Measurements from ENCODE around the gene CSK. TPM values are rescaled to one million over a fixed set of nuclear protein-coding genes. Genes with fewer than 3 reads are reported as not detected.
"Not testable (repeated sequence)": the region's sequence is repeated elsewhere in the genome, so short reads cannot be mapped to it uniquely, and the experiment has no call there.

The CSK gene
- polyA plus RNA-seq: 62.4 TPM
- long read RNA-seq, donor 1, transcript CSK-201 (13 exons, 2,767 nt): major isoform, 10 of 10 reads
- long read RNA-seq, donor 1, partial matches to known transcripts: 0 of 10 reads
- long read RNA-seq, donor 1, other reads (novel, unspliced or antisense): 0 of 10 reads
- long read RNA-seq, donor 2, transcript CSK-201 (13 exons, 2,767 nt): major isoform, 15 of 37 reads
- long read RNA-seq, donor 2, partial matches to known transcripts: 20 of 37 reads
- long read RNA-seq, donor 2, other reads (novel, unspliced or antisense): 0 of 37 reads
- long read RNA-seq, donor 3: 0 reads
- long read RNA-seq, donor 4, partial matches to known transcripts: 0 of 3 reads
- long read RNA-seq, donor 4, other reads (novel, unspliced or antisense): 0 of 3 reads
- long read RNA-seq, donor 5, transcript CSK-201 (13 exons, 2,767 nt): major isoform, 8 of 9 reads
- long read RNA-seq, donor 5, partial matches to known transcripts: 0 of 9 reads
- long read RNA-seq, donor 5, other reads (novel, unspliced or antisense): 0 of 9 reads
- long read RNA-seq, donor 6, transcript CSK-201 (13 exons, 2,767 nt): major isoform, 14 of 36 reads
- long read RNA-seq, donor 6, partial matches to known transcripts: 22 of 36 reads
- long read RNA-seq, donor 6, other reads (novel, unspliced or antisense): 0 of 36 reads
- long read RNA-seq, donor 7, partial matches to known transcripts: 0 of 4 reads
- long read RNA-seq, donor 7, other reads (novel, unspliced or antisense): 0 of 4 reads
- long read RNA-seq, donor 8, transcript CSK-201 (13 exons, 2,767 nt): major isoform, 10 of 45 reads
- long read RNA-seq, donor 8, partial matches to known transcripts: 33 of 45 reads
- long read RNA-seq, donor 8, other reads (novel, unspliced or antisense): 0 of 45 reads
- long read RNA-seq, donor 9, transcript CSK-201 (13 exons, 2,767 nt): major isoform, 7 of 14 reads
- long read RNA-seq, donor 9, partial matches to known transcripts: 5 of 14 reads
- long read RNA-seq, donor 9, other reads (novel, unspliced or antisense): 0 of 14 reads
- long read RNA-seq, donor 10, transcript CSK-201 (13 exons, 2,767 nt): major isoform, 8 of 17 reads
- long read RNA-seq, donor 10, partial matches to known transcripts: 6 of 17 reads
- long read RNA-seq, donor 10, other reads (novel, unspliced or antisense): 0 of 17 reads
- long read RNA-seq, donor 11, transcript CSK-201 (13 exons, 2,767 nt): major isoform, 8 of 15 reads
- long read RNA-seq, donor 11, partial matches to known transcripts: 7 of 15 reads
- long read RNA-seq, donor 11, other reads (novel, unspliced or antisense): 0 of 15 reads

- Histone ChIP-seq H3K4me3 (ENCODE audit: low read length) (peak within 1 kb of the TSS; percentile 83), H3K9me3 (ENCODE audit: control insufficient read depth, low read depth, low read length) (no peaks in the 10 kb centered on the region), H3K27me3 (ENCODE audit: control insufficient read depth, insufficient read depth, low read length) (no peaks in the 10 kb centered on the region), H3K27ac (ENCODE audit: low read length) (peak within 1 kb of the TSS; percentile 44), H3K4me1 (ENCODE audit: control insufficient read depth, insufficient read depth, low read length) (peaks cover 68% of the 10 kb centered on the region), H3K36me3 (ENCODE audit: control insufficient read depth, insufficient read depth, low read length) (peaks cover 12% of the 10 kb centered on the region)
- no CpG with 5 or more reads among the region's 74 CpGs for WGBS (ENCODE audit: insufficient coverage, low lambda C conversion rate)
- peak; percentile 67 to 70 for DNase-seq
Measured at GRCh38 chr15:74781431-74782258, at the start of gene CSK. Gene CSK, plus strand, starts transcription at chr15:74782080. Its CDS starts 16,218 bp downstream, at chr15:74798298.

GRCh38 chr15:74732846-74733245, 49.0 kb upstream of the CSK start:
- H3K36me3 ChIP-seq (ENCODE audit: control insufficient read depth, insufficient read depth, low read length): no peaks in the 10 kb centered on the region
- no peaks in the 10 kb centered on the region for H3K9me3 ChIP-seq (ENCODE audit: control insufficient read depth, low read depth, low read length)
- no peak for DNase-seq
- no peak overlapping the region for H3K27ac ChIP-seq (ENCODE audit: low read length)
- WGBS (ENCODE audit: insufficient coverage, low lambda C conversion rate): no CpG with 5 or more reads among the region's 5 CpGs
- peaks cover 15% of the 10 kb centered on the region for H3K4me1 ChIP-seq (ENCODE audit: control insufficient read depth, insufficient read depth, low read length)
- peaks cover 19% of the 10 kb centered on the region for H3K27me3 ChIP-seq (ENCODE audit: control insufficient read depth, insufficient read depth, low read length)
- H3K4me3 ChIP-seq (ENCODE audit: low read length): no peak overlapping the region

- H3K27me3 ChIP-seq (ENCODE audit: control insufficient read depth, insufficient read depth, low read length): peaks cover 17% of the 10 kb centered on the region
- WGBS (ENCODE audit: insufficient coverage, low lambda C conversion rate): no CpG with 5 or more reads among the region's 3 CpGs
Measured at GRCh38 chr15:74733269-74733668, 48.6 kb upstream of the CSK start.

GRCh38 chr15:74735305-74735704, 46.6 kb upstream of the CSK start:
- 100% methylated on average over 1 of the region's 3 CpGs for WGBS (ENCODE audit: insufficient coverage, low lambda C conversion rate)
- no peaks in the 10 kb centered on the region for H3K9me3 ChIP-seq (ENCODE audit: control insufficient read depth, low read depth, low read length)
- peaks cover 9% of the 10 kb centered on the region for H3K4me1 ChIP-seq (ENCODE audit: control insufficient read depth, insufficient read depth, low read length)
- H3K27me3 ChIP-seq (ENCODE audit: control insufficient read depth, insufficient read depth, low read length): peaks cover 17% of the 10 kb centered on the region
- H3K36me3 ChIP-seq (ENCODE audit: control insufficient read depth, insufficient read depth, low read length): no peaks in the 10 kb centered on the region
- DNase-seq: no peak
- no peak overlapping the region for H3K4me3 ChIP-seq (ENCODE audit: low read length)
- H3K27ac ChIP-seq (ENCODE audit: low read length): no peak overlapping the region

More at GRCh38 chr15:74733269-74733668, 48.6 kb upstream of the CSK start:
- Histone ChIP-seq H3K36me3 (ENCODE audit: control insufficient read depth, insufficient read depth, low read length) (no peaks in the 10 kb centered on the region), H3K27ac (ENCODE audit: low read length) (no peak overlapping the region), H3K4me1 (ENCODE audit: control insufficient read depth, insufficient read depth, low read length) (peaks cover 15% of the 10 kb centered on the region), H3K4me3 (ENCODE audit: low read length) (no peak overlapping the region), H3K9me3 (ENCODE audit: control insufficient read depth, low read depth, low read length) (no peaks in the 10 kb centered on the region)
- no peak for DNase-seq

- 94% methylated on average over 2 of the region's 5 CpGs for WGBS (ENCODE audit: insufficient coverage, low lambda C conversion rate)
- H3K4me3 ChIP-seq (ENCODE audit: low read length); H3K27ac ChIP-seq (ENCODE audit: low read length); H3K27me3 ChIP-seq (ENCODE audit: control insufficient read depth, insufficient read depth, low read length); H3K36me3 ChIP-seq (ENCODE audit: control insufficient read depth, insufficient read depth, low read length); H3K9me3 ChIP-seq (ENCODE audit: control insufficient read depth, low read depth, low read length); H3K4me1 ChIP-seq (ENCODE audit: control insufficient read depth, insufficient read depth, low read length); DNase-seq: not testable (repeated sequence)
Measured at GRCh38 chr15:74738239-74738638, 43.6 kb upstream of the CSK start.

GRCh38 chr15:74742422-74742821, 39.5 kb upstream of the CSK start:
- 67% methylated on average over 2 of the region's 5 CpGs for WGBS (ENCODE audit: insufficient coverage, low lambda C conversion rate)
- H3K27me3 ChIP-seq (ENCODE audit: control insufficient read depth, insufficient read depth, low read length): no peaks in the 10 kb centered on the region
- H3K27ac ChIP-seq (ENCODE audit: low read length): no peak overlapping the region
- no peak overlapping the region for H3K4me3 ChIP-seq (ENCODE audit: low read length)
- peaks cover 3% of the 10 kb centered on the region for H3K9me3 ChIP-seq (ENCODE audit: control insufficient read depth, low read depth, low read length)
- no peak for DNase-seq
- H3K4me1 ChIP-seq (ENCODE audit: control insufficient read depth, insufficient read depth, low read length): no peaks in the 10 kb centered on the region
- no peaks in the 10 kb centered on the region for H3K36me3 ChIP-seq (ENCODE audit: control insufficient read depth, insufficient read depth, low read length)

- WGBS (ENCODE audit: insufficient coverage, low lambda C conversion rate): 78% methylated on average over 2 of the region's 4 CpGs
- Histone ChIP-seq H3K4me1 (ENCODE audit: control insufficient read depth, insufficient read depth, low read length) (no peaks in the 10 kb centered on the region), H3K27me3 (ENCODE audit: control insufficient read depth, insufficient read depth, low read length) (no peaks in the 10 kb centered on the region), H3K27ac (ENCODE audit: low read length) (no peak overlapping the region), H3K9me3 (ENCODE audit: control insufficient read depth, low read depth, low read length) (peaks cover 3% of the 10 kb centered on the region), H3K4me3 (ENCODE audit: low read length) (no peak overlapping the region), H3K36me3 (ENCODE audit: control insufficient read depth, insufficient read depth, low read length) (no peaks in the 10 kb centered on the region)
- no peak for DNase-seq
Measured at GRCh38 chr15:74746389-74746788, 35.5 kb upstream of the CSK start.

GRCh38 chr15:74748322-74748946, 33.4 kb upstream of the CSK start, which contains the start of gene CYP1A2:
Gene CYP1A2, plus strand, starts transcription at chr15:74748845. Its CDS starts 894 bp downstream, at chr15:74749739.
- no peak within 1 kb of the TSS for H3K27ac ChIP-seq (ENCODE audit: low read length)
- no peaks in the 10 kb centered on the region for H3K36me3 ChIP-seq (ENCODE audit: control insufficient read depth, insufficient read depth, low read length)
- DNase-seq: no peak
- no peaks in the 10 kb centered on the region for H3K4me1 ChIP-seq (ENCODE audit: control insufficient read depth, insufficient read depth, low read length)
- H3K4me3 ChIP-seq (ENCODE audit: low read length): no peak within 1 kb of the TSS
- WGBS (ENCODE audit: insufficient coverage, low lambda C conversion rate): no CpG with 5 or more reads among the region's 3 CpGs
- H3K27me3 ChIP-seq (ENCODE audit: control insufficient read depth, insufficient read depth, low read length): peaks cover 4% of the 10 kb centered on the region
- no peaks in the 10 kb centered on the region for H3K9me3 ChIP-seq (ENCODE audit: control insufficient read depth, low read depth, low read length)

- H3K4me1 ChIP-seq (ENCODE audit: control insufficient read depth, insufficient read depth, low read length): no peaks in the 10 kb centered on the region
- peaks cover 7% of the 10 kb centered on the region for H3K27me3 ChIP-seq (ENCODE audit: control insufficient read depth, insufficient read depth, low read length)
- DNase-seq: no peak
- no CpG with 5 or more reads among the region's 20 CpGs for WGBS (ENCODE audit: insufficient coverage, low lambda C conversion rate)
- H3K27ac ChIP-seq (ENCODE audit: low read length): no peak overlapping the region
- H3K36me3 ChIP-seq (ENCODE audit: control insufficient read depth, insufficient read depth, low read length): no peaks in the 10 kb centered on the region
- no peak overlapping the region for H3K4me3 ChIP-seq (ENCODE audit: low read length)
- no peaks in the 10 kb centered on the region for H3K9me3 ChIP-seq (ENCODE audit: control insufficient read depth, low read depth, low read length)
Measured at GRCh38 chr15:74749832-74750231, 32.0 kb upstream of the CSK start.

All from large intestine (tissue), 12 donors.